HK-2 (cell line): ENCODE results near the gene MUC5B.

Experiments
- DNase-seq: peaks from one replicate; pipeline ENCODE4 v3.0.0-alpha.2; 2018; ENCODE audit not compliant: unreplicated experiment

MUC5B gene

DNA sequence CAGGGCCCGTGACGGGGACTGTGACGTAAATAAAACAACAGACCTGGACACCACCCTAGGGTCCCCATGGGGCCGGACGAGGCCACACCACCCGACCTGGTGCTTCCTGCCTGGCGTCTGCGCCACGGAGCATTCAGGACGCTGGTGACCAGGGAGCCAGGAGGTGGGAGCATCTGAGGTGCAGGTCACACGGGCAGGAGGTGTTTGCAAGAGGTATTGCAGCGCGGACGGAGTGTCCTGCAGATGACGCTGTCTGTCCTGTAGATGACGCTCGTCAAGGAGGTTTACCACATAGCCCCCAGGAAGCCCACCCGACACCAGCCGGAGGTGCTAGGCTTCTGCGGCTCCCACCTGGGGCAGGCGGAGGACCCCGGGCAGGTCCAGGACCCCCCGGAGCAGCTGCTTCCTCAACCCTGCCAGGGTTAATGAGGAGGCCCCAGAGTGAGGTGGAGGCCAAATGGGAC, 986 bp upstream of the MUC5B start:
- no peak for DNase-seq

DNA sequence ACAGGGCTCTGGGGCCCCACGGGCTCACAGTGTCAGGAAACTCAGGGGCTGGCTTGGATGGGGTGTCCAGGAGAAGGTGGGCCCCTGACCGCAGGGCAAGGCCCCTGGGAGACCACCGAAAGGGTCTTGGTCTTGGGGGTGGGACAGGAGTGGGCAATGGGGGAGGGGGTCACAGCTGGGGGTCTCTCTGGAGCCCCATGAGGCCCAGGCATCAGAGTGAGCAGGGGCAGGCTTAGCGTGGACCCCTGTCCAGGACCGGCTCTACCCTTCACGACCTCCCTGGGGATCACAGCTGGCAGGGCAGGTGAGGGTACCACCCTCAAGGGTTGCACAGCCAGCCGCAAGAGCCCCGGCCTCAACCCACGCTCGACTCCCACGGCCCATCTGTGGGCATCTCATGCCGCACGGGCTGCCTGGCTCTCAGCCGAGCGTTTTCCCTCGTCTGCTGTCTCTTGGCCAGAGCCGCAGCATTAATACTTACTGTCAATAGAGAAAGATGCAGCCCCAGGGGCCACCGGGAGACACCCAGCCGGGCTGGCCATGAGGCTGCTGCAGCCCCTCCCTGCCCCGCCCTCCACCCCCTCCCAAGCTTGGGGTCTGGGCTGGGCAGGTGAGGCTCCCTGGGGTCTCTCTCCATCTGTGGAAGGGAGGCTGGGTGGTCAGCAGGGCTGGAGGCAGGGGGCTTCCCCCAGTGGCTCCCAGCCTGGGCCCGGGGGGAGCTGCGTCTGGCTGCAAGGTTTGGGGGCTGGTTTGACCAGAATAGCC, 662 bp downstream of the MUC5B start:
- no peak for DNase-seq

DNA sequence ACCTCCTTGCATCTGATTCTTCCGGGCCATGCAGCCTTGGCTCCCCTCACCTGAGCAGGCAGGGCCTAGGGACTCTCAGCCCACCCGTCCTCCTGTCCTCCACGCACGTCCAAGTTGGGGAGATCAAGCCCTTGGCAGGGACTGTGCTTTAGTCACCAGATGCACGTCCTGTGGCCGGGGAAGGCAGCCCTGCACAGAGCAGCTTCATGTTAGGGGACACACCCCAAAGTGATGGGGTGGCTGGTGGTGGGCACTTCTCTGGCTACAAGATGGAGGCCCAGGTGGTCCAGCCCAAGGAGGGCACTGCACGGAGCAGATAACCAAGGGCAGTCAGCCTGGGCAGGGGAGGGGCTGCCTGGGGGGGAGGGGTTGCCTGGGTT, 1.2 kb downstream of the MUC5B start:
- DNase-seq: no peak

DNA sequence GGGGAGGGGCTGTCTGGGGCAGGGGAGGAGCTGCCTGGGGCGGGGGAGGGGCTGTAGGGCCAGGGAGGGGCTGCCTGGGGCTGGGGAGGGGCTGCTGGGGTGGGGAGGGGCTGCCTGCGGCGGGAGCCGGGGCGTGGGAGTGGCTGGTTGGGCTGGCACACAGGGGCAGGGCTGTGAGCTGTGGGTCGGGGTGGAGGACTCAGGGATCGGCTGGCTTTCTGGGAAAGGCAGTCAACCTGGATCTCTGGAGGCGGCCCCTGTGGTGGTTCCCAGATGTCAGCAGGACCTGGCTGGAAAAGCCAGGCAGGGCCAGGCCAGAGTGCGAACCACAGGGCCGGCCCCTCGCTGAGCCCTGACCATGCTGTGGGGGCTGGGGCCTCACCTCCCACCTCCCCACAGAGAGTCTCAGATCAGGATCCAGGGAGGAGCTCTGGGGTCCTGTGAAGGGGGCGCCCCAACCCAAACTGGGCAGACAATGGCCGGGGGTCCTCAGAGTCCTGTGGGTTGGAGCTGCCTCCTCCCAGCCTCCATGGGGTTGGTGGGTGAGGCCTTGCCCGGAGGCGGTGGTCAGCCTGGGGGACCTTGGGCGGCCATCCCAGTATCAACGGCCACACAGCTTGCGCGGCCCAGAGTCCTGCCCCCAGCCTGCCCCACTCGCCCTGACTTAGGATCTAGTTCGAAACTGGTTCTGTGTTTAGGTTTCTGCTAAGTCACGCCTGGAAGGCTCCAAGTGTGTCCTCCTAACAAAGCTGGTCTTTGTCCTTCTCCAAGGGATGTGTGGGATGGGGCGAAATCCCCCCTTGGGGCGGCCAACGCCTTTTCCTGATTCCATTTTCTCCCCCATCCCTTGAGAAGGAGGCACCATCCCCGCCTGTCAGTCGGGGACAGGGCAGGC, 1.9 kb downstream of the MUC5B start:
- no peak for DNase-seq

DNA sequence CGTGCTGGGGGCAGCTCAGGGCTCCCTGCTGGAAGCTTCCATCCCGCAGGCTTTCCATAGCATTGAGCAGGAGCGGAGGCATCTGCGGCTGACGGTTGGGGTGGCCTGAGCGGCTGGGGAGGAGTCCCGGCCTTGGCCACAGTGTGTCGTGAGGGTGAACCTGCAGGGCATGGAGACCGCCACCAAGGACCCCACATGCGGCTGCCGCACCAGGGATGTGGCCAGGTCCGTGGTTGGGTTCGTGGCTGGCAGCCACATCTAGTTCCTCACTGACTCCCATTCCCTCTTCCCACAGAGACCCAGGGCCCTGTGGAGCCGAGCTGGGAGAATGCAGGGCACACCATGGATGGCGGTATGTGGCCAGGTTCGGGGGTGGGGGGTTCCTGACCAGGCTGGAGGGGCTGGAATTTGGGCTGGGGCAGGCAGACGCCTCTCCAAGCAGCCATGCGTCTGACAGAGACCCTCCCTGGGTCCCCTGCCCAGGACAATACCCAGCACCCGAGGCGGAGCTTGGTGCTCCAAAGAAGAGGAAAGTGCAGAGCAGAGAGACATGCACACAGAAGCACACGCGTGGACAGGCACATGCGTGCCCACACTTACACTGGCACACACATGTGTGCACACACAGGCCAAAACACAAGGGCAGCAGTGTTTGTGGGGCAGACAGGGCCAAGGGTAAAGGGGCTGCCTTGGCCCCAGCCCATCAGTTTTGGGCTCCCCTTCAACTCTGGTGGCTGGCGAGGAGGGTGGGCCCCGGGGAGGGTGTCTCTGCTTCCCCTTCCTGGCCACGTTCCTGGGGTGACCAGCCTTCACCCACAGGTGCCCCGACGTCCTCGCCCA, 2.7 kb downstream of the MUC5B start:
- DNase-seq: no peak

DNA sequence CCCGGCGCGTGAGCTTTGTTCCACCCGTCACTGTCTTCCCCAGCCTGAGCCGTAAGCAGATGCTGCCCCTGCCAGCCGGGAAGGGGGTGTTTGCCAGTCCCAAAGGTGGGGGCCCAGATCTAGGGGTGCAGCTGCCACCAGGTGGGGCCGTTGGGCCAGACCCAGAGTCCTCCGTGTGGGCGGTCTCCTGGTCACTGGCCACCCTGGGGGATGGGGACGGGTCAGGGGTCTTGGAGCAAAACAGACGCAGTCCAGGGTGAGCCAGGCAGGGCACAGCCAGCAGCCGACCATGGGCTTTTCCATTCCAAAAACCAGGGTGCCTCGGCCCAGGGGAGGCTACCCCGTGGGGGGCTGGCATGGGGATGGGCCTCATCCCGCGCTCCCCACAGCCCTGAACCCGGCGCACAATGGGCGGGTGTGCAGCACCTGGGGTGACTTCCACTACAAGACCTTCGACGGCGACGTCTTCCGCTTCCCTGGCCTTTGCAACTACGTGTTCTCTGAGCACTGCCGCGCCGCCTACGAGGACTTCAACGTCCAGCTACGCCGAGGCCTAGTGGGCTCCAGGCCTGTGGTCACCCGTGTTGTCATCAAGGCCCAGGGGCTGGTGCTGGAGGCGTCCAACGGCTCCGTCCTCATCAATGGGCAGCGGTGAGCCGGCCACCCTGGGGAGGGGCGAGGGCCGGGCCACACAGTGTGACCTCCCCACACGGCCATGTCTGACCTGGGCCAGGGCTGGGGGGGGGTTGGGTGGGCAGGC, 3.5 kb downstream of the MUC5B start:
- no peak for DNase-seq

DNA sequence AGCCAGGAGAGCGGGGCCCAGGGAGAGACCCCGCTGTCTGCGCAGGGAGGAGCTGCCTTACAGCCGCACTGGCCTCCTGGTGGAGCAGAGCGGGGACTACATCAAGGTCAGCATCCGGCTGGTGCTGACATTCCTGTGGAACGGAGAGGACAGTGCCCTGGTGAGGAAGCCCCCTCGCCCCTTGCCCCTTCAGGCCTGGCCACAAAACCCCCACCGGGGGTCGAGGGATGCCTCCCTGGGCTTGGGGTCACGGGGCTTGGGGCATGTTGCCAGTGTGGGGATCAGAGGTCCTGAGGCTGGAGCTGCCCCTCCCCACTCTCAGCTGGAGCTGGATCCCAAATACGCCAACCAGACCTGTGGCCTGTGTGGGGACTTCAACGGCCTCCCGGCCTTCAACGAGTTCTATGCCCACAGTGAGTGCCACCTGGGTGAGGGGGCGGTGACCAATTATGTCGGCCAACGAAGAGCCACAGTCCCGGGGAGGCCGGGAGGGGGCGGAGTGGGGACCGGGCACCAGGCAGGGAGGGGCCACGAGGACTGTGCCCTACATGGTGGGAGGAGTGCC, 4.2 kb downstream of the MUC5B start:
- no peak for DNase-seq

DNA sequence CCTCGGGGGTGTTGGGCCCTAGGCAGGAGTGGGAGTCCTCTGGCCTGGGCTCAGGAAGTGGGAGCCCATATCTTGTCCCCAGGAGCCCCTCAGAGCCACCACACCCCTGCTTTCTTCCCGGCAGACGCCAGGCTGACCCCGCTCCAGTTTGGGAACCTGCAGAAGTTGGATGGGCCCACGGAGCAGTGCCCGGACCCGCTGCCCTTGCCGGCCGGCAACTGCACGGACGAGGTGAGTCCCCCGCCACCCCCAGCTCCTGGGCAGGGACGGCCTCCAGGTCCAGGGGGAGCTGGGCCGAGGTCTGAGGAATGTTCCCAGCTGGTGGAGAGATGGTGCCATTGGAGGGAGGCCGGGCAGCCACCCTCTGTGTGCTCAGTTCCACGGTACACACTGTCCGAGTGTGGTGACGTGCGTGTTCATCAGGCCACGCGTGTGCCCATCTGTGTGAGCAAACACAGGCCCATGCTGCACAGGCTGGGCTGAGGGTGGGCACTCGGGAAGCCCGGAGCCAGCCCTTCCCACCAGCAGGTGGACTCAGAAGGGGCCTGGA, 4.8 kb downstream of the MUC5B start:
- no peak for DNase-seq

DNA sequence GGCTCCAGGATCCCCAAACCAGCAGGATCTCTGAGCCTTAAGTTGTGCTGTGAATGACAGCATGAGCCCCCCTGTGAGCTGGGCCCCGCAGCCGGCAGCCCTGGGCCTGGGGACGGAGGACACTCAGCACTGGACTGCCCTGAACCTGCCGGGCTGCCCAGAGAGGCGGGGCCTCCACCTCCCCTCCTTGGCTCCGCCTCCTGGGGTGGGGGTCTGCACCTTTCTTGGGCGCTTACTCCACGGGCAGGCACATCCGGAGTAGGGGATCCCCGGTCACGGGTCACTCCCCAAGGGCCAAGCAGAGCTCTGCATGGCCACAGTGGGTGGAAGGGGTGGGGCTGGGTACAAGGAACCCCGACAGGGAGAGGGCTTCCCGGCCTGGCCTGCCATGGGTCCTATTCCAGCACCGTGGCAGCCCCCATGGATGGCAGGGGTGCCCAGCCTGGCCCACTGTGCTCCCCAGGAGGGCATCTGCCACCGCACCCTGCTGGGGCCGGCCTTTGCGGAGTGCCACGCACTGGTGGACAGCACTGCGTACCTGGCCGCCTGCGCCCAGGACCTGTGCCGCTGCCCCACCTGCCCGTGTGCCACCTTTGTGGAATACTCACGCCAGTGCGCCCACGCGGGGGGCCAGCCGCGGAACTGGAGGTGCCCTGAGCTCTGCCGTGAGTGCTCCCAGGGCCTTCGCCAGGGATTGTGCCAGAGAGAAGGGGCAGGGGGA, 5.4 kb downstream of the MUC5B start:
- DNase-seq: no peak

DNA sequence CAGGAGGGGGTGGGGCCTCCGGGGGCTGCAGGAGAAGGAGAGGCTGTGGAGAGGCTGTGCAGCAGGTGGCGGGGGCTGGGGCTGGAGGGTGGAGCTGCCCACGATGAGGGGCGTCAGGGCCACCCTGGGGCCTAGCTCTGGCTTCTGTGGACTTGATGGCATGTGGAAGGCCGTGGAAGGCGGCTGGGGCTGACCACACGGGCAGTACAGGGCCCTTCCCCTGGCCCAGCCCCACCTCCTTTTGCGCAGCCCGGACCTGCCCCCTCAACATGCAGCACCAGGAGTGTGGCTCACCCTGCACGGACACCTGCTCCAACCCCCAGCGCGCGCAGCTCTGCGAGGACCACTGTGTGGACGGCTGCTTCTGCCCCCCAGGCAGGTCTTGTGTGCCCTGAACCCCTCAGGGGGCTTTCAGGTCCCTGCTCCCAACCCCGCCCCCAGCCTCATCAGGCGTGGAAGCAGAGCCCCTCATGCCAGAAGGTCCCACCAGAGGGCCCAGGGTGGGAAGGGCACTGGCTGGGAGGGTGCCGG, 6.1 kb downstream of the MUC5B start:
- DNase-seq: no peak

DNA sequence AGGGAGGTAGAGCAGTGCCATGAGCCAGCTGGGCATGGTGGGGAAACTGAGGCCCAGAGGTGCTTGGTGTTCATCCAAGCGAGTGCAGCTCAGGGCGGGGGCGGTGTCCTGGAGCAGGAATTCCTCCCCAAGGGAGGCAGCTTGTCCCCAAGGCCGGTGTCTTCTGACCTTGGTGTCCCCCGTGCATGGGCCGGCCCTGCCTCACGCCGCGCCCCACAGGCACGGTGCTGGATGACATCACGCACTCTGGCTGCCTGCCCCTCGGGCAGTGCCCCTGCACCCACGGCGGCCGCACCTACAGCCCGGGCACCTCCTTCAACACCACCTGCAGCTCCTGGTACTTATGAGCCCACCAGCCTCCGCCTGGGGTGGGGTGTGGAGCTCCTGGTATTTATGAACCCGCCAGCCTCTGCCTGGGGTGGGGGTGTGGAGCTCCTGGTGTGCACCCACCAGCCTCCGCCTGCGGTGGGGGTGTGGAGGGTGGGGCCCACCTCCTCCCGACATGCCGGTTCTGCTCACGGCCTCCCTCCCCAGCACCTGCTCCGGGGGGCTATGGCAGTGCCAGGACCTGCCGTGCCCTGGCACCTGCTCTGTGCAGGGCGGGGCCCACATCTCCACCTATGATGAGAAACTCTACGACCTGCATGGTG, 6.7 kb downstream of the MUC5B start:
- DNase-seq: no peak

DNA sequence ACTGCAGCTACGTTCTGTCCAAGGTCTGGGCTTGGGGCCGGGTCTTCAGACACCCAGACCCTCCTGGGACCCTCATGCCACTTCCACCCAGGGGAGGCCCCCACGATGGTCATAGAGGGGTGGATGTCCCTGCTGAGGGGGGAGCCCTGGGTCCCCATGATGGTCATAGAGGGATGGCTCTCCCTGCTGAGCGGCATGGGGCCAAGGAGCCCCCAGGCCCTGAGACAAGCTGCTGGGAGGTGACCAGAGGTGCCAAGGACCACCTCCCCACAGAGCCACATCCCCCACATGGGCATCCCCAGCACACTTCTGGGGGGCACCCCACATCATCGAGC, 7.2 kb downstream of the MUC5B start:
- no peak for DNase-seq

DNA sequence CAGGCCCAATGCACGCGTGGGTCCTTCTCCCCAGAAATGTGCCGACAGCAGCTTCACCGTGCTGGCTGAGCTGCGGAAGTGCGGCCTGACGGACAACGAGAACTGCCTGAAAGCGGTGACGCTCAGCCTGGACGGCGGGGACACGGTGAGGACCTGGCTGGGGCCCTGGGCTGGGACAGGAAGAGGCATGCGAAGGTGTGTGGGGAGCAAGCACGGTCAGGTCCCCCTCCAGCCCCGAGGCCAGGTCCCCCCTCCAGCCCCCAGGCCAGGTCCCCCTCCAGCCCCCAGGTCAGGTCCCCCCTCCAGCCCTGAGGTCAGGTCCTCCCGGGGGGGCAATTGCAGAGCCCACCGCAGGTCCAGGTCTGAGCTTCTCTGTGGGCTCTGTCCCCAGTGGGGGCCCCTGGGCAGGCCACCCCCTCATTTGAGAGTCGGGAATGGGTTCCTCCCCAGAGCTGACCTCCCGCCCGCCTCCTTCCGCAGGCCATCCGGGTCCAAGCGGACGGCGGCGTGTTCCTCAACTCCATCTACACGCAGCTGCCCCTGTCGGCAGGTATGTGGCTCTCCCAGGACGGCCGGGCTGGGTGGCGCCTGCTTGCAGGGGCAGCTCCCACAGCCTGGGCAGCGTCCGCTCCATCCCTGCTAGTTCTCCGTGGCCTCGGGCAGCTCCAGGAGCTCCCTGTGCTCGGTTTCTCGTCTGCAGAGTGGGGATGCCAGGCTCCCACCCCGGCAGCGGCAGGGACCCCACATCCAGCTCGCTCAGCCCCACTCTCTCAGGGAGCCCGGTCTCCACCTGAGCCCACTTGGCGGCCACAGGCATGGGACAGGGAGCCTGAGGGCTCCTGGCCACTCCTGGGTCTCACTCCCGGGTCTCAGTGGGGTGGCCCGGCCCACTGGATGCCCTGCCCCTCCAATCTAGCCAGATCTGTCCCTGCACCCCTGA, 7.9 kb downstream of the MUC5B start:
- DNase-seq: no peak

DNA sequence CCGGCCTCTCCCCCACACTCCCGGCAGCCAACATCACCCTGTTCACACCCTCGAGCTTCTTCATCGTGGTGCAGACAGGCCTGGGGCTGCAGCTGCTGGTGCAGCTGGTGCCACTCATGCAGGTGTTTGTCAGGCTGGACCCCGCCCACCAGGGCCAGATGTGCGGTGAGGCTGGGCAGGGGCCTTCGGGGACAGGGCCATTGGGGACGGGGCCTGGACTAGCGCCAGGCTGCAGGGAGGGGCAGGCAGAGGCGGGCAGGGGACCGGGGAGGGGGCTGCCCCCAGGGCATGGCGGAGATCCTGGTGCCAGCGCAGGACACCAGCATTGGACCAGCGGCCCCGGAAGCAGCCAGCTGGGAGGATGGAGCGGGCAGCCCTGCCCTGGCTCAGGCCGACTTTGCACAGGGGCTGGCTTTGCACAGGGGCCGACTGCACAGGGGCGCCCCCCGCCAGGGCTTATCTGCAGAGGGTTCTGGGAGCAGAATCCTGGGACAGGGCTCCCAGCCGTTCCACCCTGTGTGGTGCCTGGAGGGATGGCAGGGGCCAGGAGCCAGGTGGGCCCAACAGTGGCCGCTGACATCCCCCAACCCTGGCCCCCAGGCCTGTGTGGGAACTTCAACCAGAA, 8.6 kb downstream of the MUC5B start:
- no peak for DNase-seq

DNA sequence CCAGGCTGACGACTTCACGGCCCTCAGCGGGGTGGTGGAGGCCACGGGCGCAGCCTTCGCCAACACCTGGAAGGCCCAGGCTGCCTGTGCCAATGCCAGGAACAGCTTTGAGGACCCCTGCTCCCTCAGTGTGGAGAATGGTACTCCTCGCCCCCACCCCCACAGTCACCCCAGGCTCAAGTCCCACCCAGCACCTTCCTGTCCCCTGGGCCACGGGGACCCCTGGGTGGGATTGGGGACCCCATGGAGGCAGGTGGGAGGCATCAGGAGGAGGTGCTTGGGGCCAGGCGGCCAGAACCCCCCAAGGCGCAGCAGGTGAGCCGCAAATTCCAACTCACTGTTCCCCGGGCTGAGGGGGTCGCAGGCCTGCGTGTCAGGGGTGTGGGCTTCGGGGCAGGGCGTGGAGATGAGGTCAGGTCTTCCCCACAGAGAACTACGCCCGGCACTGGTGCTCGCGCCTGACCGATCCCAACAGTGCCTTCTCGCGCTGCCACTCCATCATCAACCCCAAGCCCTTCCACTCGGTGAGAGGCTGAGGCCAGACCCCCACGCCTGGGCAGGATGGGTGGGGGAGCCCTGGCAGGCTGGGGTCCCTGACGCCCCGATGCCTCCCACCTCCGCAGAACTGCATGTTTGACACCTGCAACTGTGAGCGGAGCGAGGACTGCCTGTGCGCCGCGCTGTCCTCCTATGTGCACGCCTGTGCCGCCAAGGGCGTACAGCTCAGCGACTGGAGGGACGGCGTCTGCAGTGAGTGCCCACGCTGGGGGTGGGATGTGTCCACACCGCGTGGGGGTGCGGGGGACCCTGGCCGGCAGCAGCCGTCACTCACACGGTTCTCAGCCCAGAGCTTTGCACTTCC, 9.4 kb downstream of the MUC5B start:
- no peak for DNase-seq

DNA sequence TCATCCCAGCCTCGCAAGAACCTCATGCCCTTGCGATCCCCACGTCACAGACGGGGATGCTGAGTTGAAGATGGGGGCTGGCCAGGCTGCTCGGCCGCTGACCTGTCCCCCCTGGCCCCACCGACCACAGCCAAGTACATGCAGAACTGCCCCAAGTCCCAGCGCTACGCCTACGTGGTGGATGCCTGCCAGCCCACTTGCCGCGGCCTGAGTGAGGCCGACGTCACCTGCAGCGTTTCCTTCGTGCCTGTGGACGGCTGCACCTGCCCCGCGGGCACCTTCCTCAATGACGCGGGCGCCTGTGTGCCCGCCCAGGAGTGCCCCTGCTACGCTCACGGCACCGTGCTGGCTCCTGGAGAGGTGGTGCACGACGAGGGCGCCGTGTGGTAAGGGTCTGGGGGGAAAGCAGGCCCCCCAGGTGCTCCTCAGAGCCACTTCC, 10.0 kb downstream of the MUC5B start:
- no peak for DNase-seq
